ENCODE data around the gene MIX23.

The MIX23 gene

GRCh38 chr3:122382888-122383666, at the start of gene MIX23:
MIX23 (minus strand) TSS chr3:122383231; CDS start chr3:122383224, 7 bp downstream.
- peak; percentile 65 to 74 for DNase-seq (ENCODE audit: low read depth in 1 of 2, low spot score in 1 of 2)

GRCh38 chr3:122430371-122430770, 47.3 kb upstream of the MIX23 start:
- DNase-seq (ENCODE audit: low read depth in 1 of 2, low spot score in 1 of 2) = no peak

- no peak for DNase-seq (ENCODE audit: low read depth in 1 of 2, low spot score in 1 of 2)
Observed at GRCh38 chr3:122427857-122428471, 44.9 kb upstream of the MIX23 start.

GRCh38 chr3:122421836-122422235, 38.8 kb upstream of the MIX23 start:
- DNase-seq (ENCODE audit: low read depth in 1 of 2, low spot score in 1 of 2) = no peak

- DNase-seq (ENCODE audit: low read depth in 1 of 2, low spot score in 1 of 2) = no peak
Observed at GRCh38 chr3:122421101-122421500, 38.1 kb upstream of the MIX23 start.

- no peak for DNase-seq (ENCODE audit: low read depth in 1 of 2, low spot score in 1 of 2)
Observed at GRCh38 chr3:122416966-122417365, 33.9 kb upstream of the MIX23 start.

GRCh38 chr3:122415762-122416654, 33.0 kb upstream of the MIX23 start, which contains the start of gene WDR5B:
WDR5B (minus strand) TSS chr3:122416062; CDS start chr3:122415528, 534 bp downstream.
- peak; percentile 97 to 98 for DNase-seq (ENCODE audit: low read depth in 1 of 2, low spot score in 1 of 2)

GRCh38 chr3:122415104-122415744, 32.2 kb upstream of the MIX23 start:
- peak; percentile 9 for DNase-seq (ENCODE audit: low read depth in 1 of 2, low spot score in 1 of 2)

- no peak for DNase-seq (ENCODE audit: low read depth in 1 of 2, low spot score in 1 of 2)
Observed at GRCh38 chr3:122414391-122414790, 31.4 kb upstream of the MIX23 start.

GRCh38 chr3:122410639-122411038, 27.6 kb upstream of the MIX23 start:
- DNase-seq (ENCODE audit: low read depth in 1 of 2, low spot score in 1 of 2) = no peak

GRCh38 chr3:122410111-122410510, 27.1 kb upstream of the MIX23 start:
- DNase-seq (ENCODE audit: low read depth in 1 of 2, low spot score in 1 of 2) = no peak

GRCh38 chr3:122409446-122409845, 26.4 kb upstream of the MIX23 start:
- no peak for DNase-seq (ENCODE audit: low read depth in 1 of 2, low spot score in 1 of 2)

GRCh38 chr3:122407946-122408345, 24.9 kb upstream of the MIX23 start:
- no peak for DNase-seq (ENCODE audit: low read depth in 1 of 2, low spot score in 1 of 2)

GRCh38 chr3:122406198-122406597, 23.2 kb upstream of the MIX23 start:
- no peak for DNase-seq (ENCODE audit: low read depth in 1 of 2, low spot score in 1 of 2)

- no peak for DNase-seq (ENCODE audit: low read depth in 1 of 2, low spot score in 1 of 2)
Observed at GRCh38 chr3:122405015-122405414, 22.0 kb upstream of the MIX23 start.

- no peak for DNase-seq (ENCODE audit: low read depth in 1 of 2, low spot score in 1 of 2)
Observed at GRCh38 chr3:122403489-122403888, 20.5 kb upstream of the MIX23 start.

- DNase-seq (ENCODE audit: low read depth in 1 of 2, low spot score in 1 of 2) = no peak
Observed at GRCh38 chr3:122398920-122399319, 15.9 kb upstream of the MIX23 start.

GRCh38 chr3:122397201-122397600, 14.2 kb upstream of the MIX23 start:
- DNase-seq (ENCODE audit: low read depth in 1 of 2, low spot score in 1 of 2) = no peak

- no peak for DNase-seq (ENCODE audit: low read depth in 1 of 2, low spot score in 1 of 2)
Observed at GRCh38 chr3:122396511-122396910, 13.5 kb upstream of the MIX23 start.

- no peak for DNase-seq (ENCODE audit: low read depth in 1 of 2, low spot score in 1 of 2)
Observed at GRCh38 chr3:122395582-122395981, 12.6 kb upstream of the MIX23 start.

GRCh38 chr3:122394173-122394572, 11.1 kb upstream of the MIX23 start:
- DNase-seq (ENCODE audit: low read depth in 1 of 2, low spot score in 1 of 2) = no peak

Measured in activated T-helper 1 cell treated with anti-CD3 and anti-CD28 coated beads, Interleukin-2, amount 50 U/mL, for 16 hours (primary cell).